Measurements from ENCODE around the gene CERT1.

The CERT1 gene

GRCh38 chr5:75558221-75558620 is 46.8 kb upstream of the CERT1 start:
- H3K27ac ChIP-seq (ENCODE audit: low read depth, low read length), result no peak overlapping the region
- H3F3A ChIP-seq (ENCODE audit: control insufficient read depth, insufficient read depth), result no peaks in the 10 kb centered on the region
- H3K36me3 ChIP-seq (ENCODE audit: control insufficient read depth, low read length), result peaks cover 4% of the 10 kb centered on the region; the same call in 1 of the 2 replicates
- no peaks in the 10 kb centered on the region for H3K9me3 ChIP-seq (ENCODE audit: control insufficient read depth, insufficient read depth, low read length)
- peaks cover 3% of the 10 kb centered on the region; the same call in 1 of the 2 replicates for H3K4me1 ChIP-seq (ENCODE audit: control insufficient read depth, low read length)
- TF ChIP-seq CTCF (IDR thresholded peaks at IDR 0.05; ENCODE audit: low read depth, low read length, poor library complexity, severe bottlenecking) (no peak), EZH2phosphoT487 (IDR thresholded peaks at IDR 0.05; ENCODE audit: borderline replicate concordance, low read length) (no peak)
- no peak overlapping the region for H3K4me2 ChIP-seq (ENCODE audit: low read length)
- no peak overlapping the region for H3K4me3 ChIP-seq (ENCODE audit: low read length)
- no peaks in the 10 kb centered on the region for H3K79me2 ChIP-seq (ENCODE audit: control insufficient read depth, low read length)
- H4K20me1 ChIP-seq (ENCODE audit: control insufficient read depth, insufficient read depth, low read depth, low read length), result no peaks in the 10 kb centered on the region
- H3K27me3 ChIP-seq (ENCODE audit: control insufficient read depth, low read length), result no peaks in the 10 kb centered on the region
- H3K9me2 ChIP-seq (replicated peaks; ENCODE audit: control insufficient read depth, low read length), result no peaks in the 10 kb centered on the region

- Histone ChIP-seq H3K9me3 (ENCODE audit: control insufficient read depth, insufficient read depth, low read length) (no peaks in the 10 kb centered on the region), H3K4me1 (ENCODE audit: control insufficient read depth, low read length) (no peaks in the 10 kb centered on the region), H3K36me3 (ENCODE audit: control insufficient read depth, low read length) (peaks cover 10% of the 10 kb centered on the region), H3K4me3 (ENCODE audit: low read length) (no peak overlapping the region), H4K20me1 (ENCODE audit: control insufficient read depth, insufficient read depth, low read depth, low read length) (no peaks in the 10 kb centered on the region), H3K4me2 (ENCODE audit: low read length) (no peak overlapping the region), H3K9me2 (replicated peaks; ENCODE audit: control insufficient read depth, low read length) (no peaks in the 10 kb centered on the region), H3K27ac (ENCODE audit: low read depth, low read length) (no peak overlapping the region), H3K27me3 (ENCODE audit: control insufficient read depth, low read length) (no peaks in the 10 kb centered on the region), H3K79me2 (ENCODE audit: control insufficient read depth, low read length) (no peaks in the 10 kb centered on the region), H3F3A (ENCODE audit: control insufficient read depth, insufficient read depth) (no peaks in the 10 kb centered on the region)
- TF ChIP-seq EZH2phosphoT487 (IDR thresholded peaks at IDR 0.05; ENCODE audit: borderline replicate concordance, low read length), result no peak
- no peak for TF ChIP-seq CTCF (IDR thresholded peaks at IDR 0.05; ENCODE audit: low read depth, low read length, poor library complexity, severe bottlenecking)
These were observed 41.9 kb upstream of the CERT1 start for GRCh38 chr5:75553358-75553757.

GRCh38 chr5:75552764-75553163 is 41.3 kb upstream of the CERT1 start:
- Histone ChIP-seq H3K4me2 (ENCODE audit: low read length) (no peak overlapping the region), H3K4me1 (ENCODE audit: control insufficient read depth, low read length) (no peaks in the 10 kb centered on the region), H3K36me3 (ENCODE audit: control insufficient read depth, low read length) (peaks cover 10% of the 10 kb centered on the region), H3K27me3 (ENCODE audit: control insufficient read depth, low read length) (no peaks in the 10 kb centered on the region), H3K4me3 (ENCODE audit: low read length) (no peak overlapping the region), H3K27ac (ENCODE audit: low read depth, low read length) (no peak overlapping the region), H3K9me2 (replicated peaks; ENCODE audit: control insufficient read depth, low read length) (no peaks in the 10 kb centered on the region), H3F3A (ENCODE audit: control insufficient read depth, insufficient read depth) (no peaks in the 10 kb centered on the region), H3K9me3 (ENCODE audit: control insufficient read depth, insufficient read depth, low read length) (no peaks in the 10 kb centered on the region), H3K79me2 (ENCODE audit: control insufficient read depth, low read length) (no peaks in the 10 kb centered on the region), H4K20me1 (ENCODE audit: control insufficient read depth, insufficient read depth, low read depth, low read length) (no peaks in the 10 kb centered on the region)
- TF ChIP-seq CTCF (IDR thresholded peaks at IDR 0.05; ENCODE audit: low read depth, low read length, poor library complexity, severe bottlenecking) (no peak), EZH2phosphoT487 (IDR thresholded peaks at IDR 0.05; ENCODE audit: borderline replicate concordance, low read length) (no peak)

GRCh38 chr5:75551471-75551870 is 40.0 kb upstream of the CERT1 start:
- Histone ChIP-seq H3K36me3 (ENCODE audit: control insufficient read depth, low read length) (peaks cover 10% of the 10 kb centered on the region), H3K27ac (ENCODE audit: low read depth, low read length) (no peak overlapping the region), H3K4me2 (ENCODE audit: low read length) (no peak overlapping the region), H3K4me1 (ENCODE audit: control insufficient read depth, low read length) (no peaks in the 10 kb centered on the region), H4K20me1 (ENCODE audit: control insufficient read depth, insufficient read depth, low read depth, low read length) (no peaks in the 10 kb centered on the region), H3K9me3 (ENCODE audit: control insufficient read depth, insufficient read depth, low read length) (no peaks in the 10 kb centered on the region), H3K27me3 (ENCODE audit: control insufficient read depth, low read length) (no peaks in the 10 kb centered on the region), H3K9me2 (replicated peaks; ENCODE audit: control insufficient read depth, low read length) (no peaks in the 10 kb centered on the region), H3K79me2 (ENCODE audit: control insufficient read depth, low read length) (no peaks in the 10 kb centered on the region), H3K4me3 (ENCODE audit: low read length) (no peak overlapping the region), H3F3A (ENCODE audit: control insufficient read depth, insufficient read depth) (no peaks in the 10 kb centered on the region)
- no peak for TF ChIP-seq EZH2phosphoT487 (IDR thresholded peaks at IDR 0.05; ENCODE audit: borderline replicate concordance, low read length)
- TF ChIP-seq CTCF (IDR thresholded peaks at IDR 0.05; ENCODE audit: low read depth, low read length, poor library complexity, severe bottlenecking), result no peak
